ENCODE results near the gene SUSD6.

SUSD6 gene

DNA sequence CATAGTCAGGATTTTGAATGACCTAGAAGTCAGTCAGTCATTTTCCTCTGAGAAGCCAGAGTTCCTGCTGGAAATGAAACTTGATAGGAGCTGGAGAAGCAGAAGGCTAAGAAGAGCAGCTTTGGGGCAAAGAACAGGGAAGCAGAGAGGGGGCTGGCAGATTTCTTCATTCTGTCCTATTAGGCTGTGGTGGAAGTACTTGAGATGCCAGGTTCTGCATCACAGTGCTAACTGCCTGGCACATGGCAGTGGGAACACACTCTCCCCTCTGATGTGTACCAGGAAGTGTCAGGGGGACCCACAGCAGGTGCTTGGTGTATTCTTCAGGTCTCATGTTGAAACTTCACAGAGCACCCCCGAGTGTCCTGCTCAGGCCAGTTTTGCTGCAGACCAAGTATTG is 61.0 kb downstream of the SUSD6 start:
- no peak overlapping the region for H3K4me3 ChIP-seq (ENCODE audit: low read depth, low read length)
- in situ Hi-C loops (cut with HindIII; ENCODE audit: low sequenced_read_pairs) = no loop called here
- no peak for DNase-seq (ENCODE audit: low read depth, low spot score)
- TF ChIP-seq, protein P1, sequence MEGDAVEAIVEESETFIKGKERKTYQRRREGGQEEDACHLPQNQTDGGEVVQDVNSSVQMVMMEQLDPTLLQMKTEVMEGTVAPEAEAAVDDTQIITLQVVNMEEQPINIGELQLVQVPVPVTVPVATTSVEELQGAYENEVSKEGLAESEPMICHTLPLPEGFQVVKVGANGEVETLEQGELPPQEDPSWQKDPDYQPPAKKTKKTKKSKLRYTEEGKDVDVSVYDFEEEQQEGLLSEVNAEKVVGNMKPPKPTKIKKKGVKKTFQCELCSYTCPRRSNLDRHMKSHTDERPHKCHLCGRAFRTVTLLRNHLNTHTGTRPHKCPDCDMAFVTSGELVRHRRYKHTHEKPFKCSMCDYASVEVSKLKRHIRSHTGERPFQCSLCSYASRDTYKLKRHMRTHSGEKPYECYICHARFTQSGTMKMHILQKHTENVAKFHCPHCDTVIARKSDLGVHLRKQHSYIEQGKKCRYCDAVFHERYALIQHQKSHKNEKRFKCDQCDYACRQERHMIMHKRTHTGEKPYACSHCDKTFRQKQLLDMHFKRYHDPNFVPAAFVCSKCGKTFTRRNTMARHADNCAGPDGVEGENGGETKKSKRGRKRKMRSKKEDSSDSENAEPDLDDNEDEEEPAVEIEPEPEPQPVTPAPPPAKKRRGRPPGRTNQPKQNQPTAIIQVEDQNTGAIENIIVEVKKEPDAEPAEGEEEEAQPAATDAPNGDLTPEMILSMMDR (IDR thresholded peaks at IDR 0.05; ENCODE audit: low read depth, low read length) = no peak

- no peak for DNase-seq (ENCODE audit: low read depth, low spot score)
- TF ChIP-seq, protein P1 (IDR thresholded peaks at IDR 0.05; ENCODE audit: low read depth, low read length) = no peak
- in situ Hi-C loops (cut with HindIII; ENCODE audit: low sequenced_read_pairs) = no loop called here
- no peak overlapping the region for H3K4me3 ChIP-seq (ENCODE audit: low read depth, low read length)
Observed at GRCh38 chr14:69673104-69673503, 61.7 kb downstream of the SUSD6 start.

DNA sequence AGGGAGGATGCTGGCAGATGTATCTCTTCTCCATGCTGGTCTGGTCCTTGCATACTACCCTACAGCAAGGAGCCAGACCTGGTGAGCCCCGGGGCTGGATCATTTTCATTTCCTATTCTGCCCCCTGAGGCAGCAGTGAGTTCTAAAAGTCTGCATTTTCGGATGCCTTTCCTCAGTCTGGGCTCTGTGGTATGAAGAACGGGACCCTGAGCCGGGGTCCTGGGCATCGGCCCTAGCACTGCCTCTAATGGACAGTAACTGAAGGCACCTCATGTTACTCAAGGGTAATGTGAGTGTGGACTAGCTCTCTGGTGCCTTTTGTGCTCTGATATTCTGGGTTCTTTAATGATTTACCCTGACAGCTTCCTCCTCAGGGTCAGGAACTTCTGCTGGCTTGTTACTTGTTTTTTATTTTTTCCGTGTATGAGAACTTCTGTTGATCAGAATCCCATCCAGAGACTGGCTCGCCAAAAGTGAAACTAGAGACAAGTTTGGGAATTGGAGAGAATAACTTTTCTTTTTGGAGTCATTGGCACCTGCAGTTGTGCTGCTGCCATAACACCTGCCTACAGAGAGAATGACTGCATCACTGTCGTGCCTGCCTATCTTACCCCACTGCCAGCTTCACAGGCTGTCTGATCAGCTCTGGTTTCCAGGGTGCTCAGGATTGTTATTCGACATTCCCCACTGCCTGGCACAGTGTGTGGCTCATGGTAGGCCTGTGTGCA is 62.3 kb downstream of the SUSD6 start:
- in situ Hi-C loops (cut with HindIII; ENCODE audit: low sequenced_read_pairs) = no loop called here
- no peak overlapping the region for H3K4me3 ChIP-seq (ENCODE audit: low read depth, low read length)
- DNase-seq (ENCODE audit: low read depth, low spot score) = no peak
- TF ChIP-seq, protein P1 (IDR thresholded peaks at IDR 0.05; ENCODE audit: low read depth, low read length) = no peak

DNA sequence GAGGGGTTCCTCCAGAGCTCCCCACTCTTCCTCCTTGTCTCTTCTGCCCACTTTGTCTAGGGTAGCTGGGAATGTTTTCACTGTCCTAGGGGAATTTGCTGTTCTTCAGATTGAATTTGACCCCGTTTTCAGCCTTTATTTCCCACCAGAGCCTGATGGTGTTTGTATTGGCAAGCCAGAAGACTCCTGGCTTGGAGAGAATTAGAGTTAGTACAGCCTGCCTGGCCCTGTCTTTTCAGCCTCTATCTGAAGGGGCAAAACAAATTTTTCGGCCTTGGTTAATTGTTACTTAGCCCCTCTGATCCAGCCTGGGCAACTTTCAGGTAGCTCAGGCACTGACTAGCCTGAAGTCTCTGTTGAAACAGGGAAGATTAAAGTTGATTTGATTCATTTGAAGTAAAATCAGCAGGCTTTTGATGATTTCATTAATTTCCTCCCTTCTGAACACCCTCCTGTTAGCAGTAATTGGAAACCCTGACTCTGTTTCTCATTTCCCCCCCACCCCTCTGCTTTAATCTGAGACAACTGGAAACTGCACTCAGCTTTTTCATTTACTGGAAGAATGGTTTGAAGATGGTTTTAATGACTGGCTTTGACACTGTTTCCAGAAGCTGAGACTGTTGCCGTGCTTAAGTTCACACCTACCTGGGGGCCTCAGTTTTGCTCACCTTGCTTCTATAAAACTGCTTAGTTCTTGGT is 63.3 kb downstream of the SUSD6 start:
- DNase-seq (ENCODE audit: low read depth, low spot score) = peak; percentile 11
- no peak overlapping the region for H3K4me3 ChIP-seq (ENCODE audit: low read depth, low read length)
- TF ChIP-seq, protein P1 (IDR thresholded peaks at IDR 0.05; ENCODE audit: low read depth, low read length) = no peak
- in situ Hi-C loops (cut with HindIII; ENCODE audit: low sequenced_read_pairs) = no loop called here

DNA sequence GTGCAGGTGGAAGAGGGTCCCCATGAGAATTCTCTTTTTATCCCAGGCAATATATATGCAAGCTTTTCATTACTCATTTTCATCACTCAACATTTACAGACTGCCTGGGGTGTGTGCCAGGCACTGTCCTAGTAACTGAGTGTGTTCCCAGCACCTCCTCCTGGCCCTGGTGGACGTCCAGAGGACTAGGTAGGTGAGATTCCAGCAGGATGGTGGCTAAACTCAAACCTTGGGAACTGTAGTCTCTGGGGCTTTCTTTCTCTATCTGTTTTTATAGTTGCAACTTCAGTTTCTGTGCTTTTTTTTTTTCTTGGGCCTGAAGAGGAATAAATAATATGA is 63.8 kb downstream of the SUSD6 start:
- TF ChIP-seq, protein P1 (IDR thresholded peaks at IDR 0.05; ENCODE audit: low read depth, low read length) = no peak
- in situ Hi-C loops (cut with HindIII; ENCODE audit: low sequenced_read_pairs) = no loop called here
- no peak overlapping the region for H3K4me3 ChIP-seq (ENCODE audit: low read depth, low read length)
- no peak for DNase-seq (ENCODE audit: low read depth, low spot score)

DNA sequence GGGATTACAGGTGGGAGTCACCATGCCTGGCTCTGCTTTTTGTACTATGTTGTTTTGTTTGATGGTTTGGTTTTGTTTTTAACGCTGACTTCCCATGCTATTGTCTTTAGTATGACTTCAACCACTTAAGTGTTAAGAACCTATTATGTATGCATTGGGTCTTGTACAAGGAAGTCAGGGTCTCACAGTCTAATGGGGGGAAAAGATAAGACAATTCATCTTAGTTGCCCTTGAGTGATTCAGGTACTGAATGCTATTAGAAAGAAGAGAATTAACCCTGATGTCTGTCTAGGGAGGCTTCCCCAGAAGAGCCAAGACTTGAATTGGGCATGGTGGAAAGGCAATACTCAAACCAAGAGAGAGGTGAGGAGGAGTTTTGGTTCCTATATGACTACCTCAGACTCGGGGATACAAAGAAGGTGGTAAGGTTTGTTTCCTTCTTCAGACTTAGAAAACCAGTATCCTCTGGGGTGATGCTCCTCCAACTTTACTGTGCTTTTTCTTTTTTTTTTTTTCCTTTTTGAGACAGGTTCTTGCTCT is 64.6 kb downstream of the SUSD6 start:
- no peak overlapping the region for H3K4me3 ChIP-seq (ENCODE audit: low read depth, low read length)
- no peak for DNase-seq (ENCODE audit: low read depth, low spot score)
- TF ChIP-seq, protein P1 (IDR thresholded peaks at IDR 0.05; ENCODE audit: low read depth, low read length) = no peak
- in situ Hi-C loops (cut with HindIII; ENCODE audit: low sequenced_read_pairs) = no loop called here

Data from astrocyte of the spinal cord (primary cell).